Vagina (tissue), 2 donors: Measurements from ENCODE around the gene PCYOX1L. TPM values are rescaled to one million over a fixed set of nuclear protein-coding genes. Genes with fewer than 3 reads are reported as not detected.

ENCODE experiments used
- DNase-seq, 2 donors: peaks; one replicate each; pipeline ENCODE4 v3.0.0-alpha.2; 2017; ENCODE audit errors: extremely low spot score in 2 of 2
- H3K27ac ChIP-seq: fragments of 200-600 bp; sonication (generic); one replicate; pipeline ENCODE4 v1.5.1; 2019
- H3K27me3 ChIP-seq: fragments of 200-600 bp; sonication (generic); one replicate; pipeline ENCODE4 v1.5.1; 2019
- H3K36me3 ChIP-seq, 2 donors: fragments of 200-600 bp; sonication (generic); one replicate each; pipeline ENCODE4 v1.5.1; 2017 to 2019
- H3K4me1 ChIP-seq: fragments of 200-600 bp; sonication (generic); one replicate; pipeline ENCODE4 v1.5.1; 2019
- H3K4me3 ChIP-seq, 2 donors: fragments of 200-600 bp; sonication (generic); 1 replicate in 1 of 2; 2 replicates in 1 of 2; pipeline ENCODE4 v1.5.1; 2016 to 2019
- H3K9me3 ChIP-seq: fragments of 200-600 bp; sonication (generic); one replicate; pipeline ENCODE4 v1.5.1; 2019
- POLR2A ChIP-seq, 2 donors: fragments of 450-650 bp; IDR thresholded peaks; one replicate each; pipeline ENCODE4 v1.6.1; 2017; ENCODE audit warnings: antibody characterized with exemption in 2 of 2, mild to moderate bottlenecking in 2 of 2, moderate library complexity in 2 of 2
- POLR2AphosphoS5 ChIP-seq, 2 donors: sonication (generic); formaldehyde crosslinking; IDR thresholded peaks; one replicate each; pipeline ENCODE4 v1.9.0; 2017; ENCODE audit warnings: antibody characterized with exemption in 2 of 2, mild to moderate bottlenecking in 2 of 2, low read depth in 1 of 2; ENCODE audit not compliant: insufficient read depth in 1 of 2
- intact Hi-C: fragments of 100-400 bp; cut with DNase I; formaldehyde crosslinking; loops from one replicate; pipeline ENCODE4 v1.15.1; 2023
- total RNA-seq: library from RNA; depleted of rRNA; stranded (reverse); fragments of >200 nt; gene quantifications from one replicate; pipeline ENCODE4 v1.2.3, GENCODE V29; 2016
- TF ChIP-seq, protein P1 (sequence below), 3 experiments: fragments of 450-650 bp in 2 of 3; fragments of 200-600 bp in 1 of 3; sonication (generic) in 1 of 3; IDR thresholded peaks; one replicate each; pipeline ENCODE4 v1.5.1; 2017 to 2019; ENCODE audit warnings: antibody characterized with exemption in 3 of 3, mild to moderate bottlenecking in 2 of 3, moderate library complexity in 2 of 3

PCYOX1L gene
- total RNA-seq, 1 donor from 2014 or later, result 6.4 TPM

DNA sequence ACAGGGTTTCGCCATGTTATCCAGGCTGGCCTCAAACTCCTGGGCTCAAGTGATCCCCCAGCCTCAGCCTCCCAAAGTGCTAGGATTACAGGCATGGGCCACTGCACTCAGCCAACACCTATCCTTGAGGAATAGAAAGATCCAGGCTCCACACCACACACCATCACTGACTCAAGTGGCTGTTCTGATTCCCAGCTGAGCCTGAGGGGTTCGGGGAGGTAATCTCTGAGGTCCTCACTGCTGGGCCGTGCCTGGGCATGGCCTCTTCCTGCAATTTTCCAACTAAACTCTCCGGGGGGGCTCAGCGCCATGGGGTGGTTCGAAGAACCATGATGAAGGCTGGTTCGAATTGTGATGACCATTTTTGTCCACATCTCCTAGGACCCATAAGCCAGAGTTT, 52.2 kb downstream of the PCYOX1L start:
- peaks cover 57% of the 10 kb centered on the region for H3K4me1 ChIP-seq
- peaks cover 6 to 16% of the 10 kb centered on the region in 2 donors for H3K36me3 ChIP-seq
- intact Hi-C loops, result no loop called here
- TF ChIP-seq, protein P1, sequence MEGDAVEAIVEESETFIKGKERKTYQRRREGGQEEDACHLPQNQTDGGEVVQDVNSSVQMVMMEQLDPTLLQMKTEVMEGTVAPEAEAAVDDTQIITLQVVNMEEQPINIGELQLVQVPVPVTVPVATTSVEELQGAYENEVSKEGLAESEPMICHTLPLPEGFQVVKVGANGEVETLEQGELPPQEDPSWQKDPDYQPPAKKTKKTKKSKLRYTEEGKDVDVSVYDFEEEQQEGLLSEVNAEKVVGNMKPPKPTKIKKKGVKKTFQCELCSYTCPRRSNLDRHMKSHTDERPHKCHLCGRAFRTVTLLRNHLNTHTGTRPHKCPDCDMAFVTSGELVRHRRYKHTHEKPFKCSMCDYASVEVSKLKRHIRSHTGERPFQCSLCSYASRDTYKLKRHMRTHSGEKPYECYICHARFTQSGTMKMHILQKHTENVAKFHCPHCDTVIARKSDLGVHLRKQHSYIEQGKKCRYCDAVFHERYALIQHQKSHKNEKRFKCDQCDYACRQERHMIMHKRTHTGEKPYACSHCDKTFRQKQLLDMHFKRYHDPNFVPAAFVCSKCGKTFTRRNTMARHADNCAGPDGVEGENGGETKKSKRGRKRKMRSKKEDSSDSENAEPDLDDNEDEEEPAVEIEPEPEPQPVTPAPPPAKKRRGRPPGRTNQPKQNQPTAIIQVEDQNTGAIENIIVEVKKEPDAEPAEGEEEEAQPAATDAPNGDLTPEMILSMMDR (IDR thresholded peaks at IDR 0.05), result peak in 1 of 3 experiments; percentile 9
- TF ChIP-seq POLR2A (IDR thresholded peaks at IDR 0.05) (no peak), POLR2AphosphoS5 (IDR thresholded peaks at IDR 0.05; ENCODE audit: insufficient read depth in 1 of 2, low read depth in 1 of 2) (no peak)
- peak overlapping the region; percentile 84 for H3K27ac ChIP-seq
- no peaks in the 10 kb centered on the region for H3K9me3 ChIP-seq
- peak overlapping the region; percentile 46 to 57 for H3K4me3 ChIP-seq
- H3K27me3 ChIP-seq, result no peaks in the 10 kb centered on the region
- DNase-seq, result no peak

DNA sequence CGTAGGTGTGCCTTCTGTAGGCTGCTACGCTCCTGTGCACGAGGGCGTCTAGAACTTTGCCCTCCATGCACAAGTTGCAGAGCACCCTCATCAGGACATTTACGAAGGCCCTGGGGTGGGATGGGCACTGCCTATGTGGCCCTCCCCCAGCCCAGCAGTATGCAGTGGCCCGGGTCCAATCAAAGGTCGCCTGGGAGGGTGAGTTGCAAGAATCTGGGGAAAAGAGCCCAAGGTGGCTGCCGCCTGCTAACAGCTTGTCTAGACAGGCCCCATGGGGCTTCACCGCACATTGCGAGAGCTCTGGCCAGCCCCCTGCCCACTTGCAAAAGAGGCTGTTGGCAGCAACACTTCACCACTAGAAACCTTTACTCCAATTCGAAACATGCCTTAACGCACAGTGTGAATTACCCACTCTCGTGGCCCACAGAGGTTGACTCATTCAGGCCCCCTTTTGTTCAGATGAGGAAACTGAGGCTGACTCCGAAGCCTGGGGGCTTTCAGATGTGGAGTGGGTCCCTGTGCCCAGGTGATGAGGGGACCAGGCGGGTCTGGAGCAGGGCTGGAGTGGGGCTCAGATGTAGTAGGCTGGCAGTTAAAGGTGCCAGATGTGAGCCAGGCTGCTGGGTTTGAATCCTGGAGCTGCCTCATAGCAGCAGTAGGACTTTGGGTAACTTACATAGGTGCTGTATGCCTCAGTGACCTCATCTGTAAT, 53.0 kb downstream of the PCYOX1L start:
- H3K36me3 ChIP-seq, result peaks cover 6 to 16% of the 10 kb centered on the region in 2 donors
- peak overlapping the region; percentile 46 to 57 for H3K4me3 ChIP-seq
- TF ChIP-seq, protein P1 (IDR thresholded peaks at IDR 0.05), result no peak
- TF ChIP-seq POLR2AphosphoS5 (IDR thresholded peaks at IDR 0.05; ENCODE audit: insufficient read depth in 1 of 2, low read depth in 1 of 2) (peak in 1 of 2 donors; percentile 84), POLR2A (IDR thresholded peaks at IDR 0.05) (no peak)
- peak overlapping the region; percentile 84 for H3K27ac ChIP-seq
- DNase-seq, result no peak
- H3K9me3 ChIP-seq, result no peaks in the 10 kb centered on the region
- peaks cover 56% of the 10 kb centered on the region for H3K4me1 ChIP-seq
- intact Hi-C loops, result no loop called here
- H3K27me3 ChIP-seq, result no peaks in the 10 kb centered on the region

DNA sequence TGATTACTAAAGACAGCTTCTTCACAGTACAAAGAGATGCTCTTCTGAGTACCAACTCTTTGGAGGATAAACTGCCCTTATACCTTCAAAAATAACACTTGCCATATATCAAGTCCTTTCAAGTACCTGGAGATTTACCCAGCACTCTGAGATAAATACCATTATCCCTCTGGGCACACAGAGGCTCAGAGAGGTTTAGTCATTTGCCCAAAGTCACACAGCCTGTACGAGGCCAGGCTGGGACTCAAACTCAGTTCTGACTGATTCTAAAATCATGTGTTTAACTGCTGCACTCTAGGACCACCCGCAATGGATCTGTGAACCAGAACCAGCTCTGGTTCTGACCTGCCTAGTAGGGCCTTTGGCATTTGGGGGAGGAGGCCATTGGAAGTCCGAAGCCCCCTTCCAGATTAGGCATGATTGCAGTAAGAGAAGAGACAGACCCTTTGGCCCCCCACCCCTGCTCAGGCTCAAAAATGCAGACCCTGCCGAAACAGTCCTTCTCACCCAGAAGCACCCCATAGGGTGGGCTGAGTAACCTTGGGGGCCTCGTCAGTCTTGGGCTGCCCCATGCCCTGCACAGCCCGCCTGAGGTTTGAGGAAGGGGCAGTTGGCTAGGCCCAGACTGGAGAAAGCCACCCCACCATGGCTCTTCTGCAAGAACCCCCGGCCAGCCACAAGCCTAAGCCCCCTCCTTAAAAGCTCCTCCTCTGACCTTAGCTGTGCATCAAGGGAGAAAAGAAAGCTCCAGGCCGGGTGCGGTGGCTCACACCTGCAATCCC, 54.1 kb downstream of the PCYOX1L start:
- Histone ChIP-seq H3K9me3 (no peaks in the 10 kb centered on the region), H3K36me3 (peaks cover 6 to 16% of the 10 kb centered on the region in 2 donors), H3K27me3 (no peaks in the 10 kb centered on the region), H3K27ac (peak overlapping the region; percentile 84), H3K4me3 (peak overlapping the region; percentile 46 to 57), H3K4me1 (peaks cover 62% of the 10 kb centered on the region)
- intact Hi-C loops, result no loop called here
- DNase-seq, result no peak
- TF ChIP-seq POLR2A (IDR thresholded peaks at IDR 0.05), result no peak
- TF ChIP-seq, protein P1 (IDR thresholded peaks at IDR 0.05), result no peak
- peak in 1 of 2 donors; percentile 53 for TF ChIP-seq POLR2AphosphoS5 (IDR thresholded peaks at IDR 0.05; ENCODE audit: insufficient read depth in 1 of 2, low read depth in 1 of 2)

DNA sequence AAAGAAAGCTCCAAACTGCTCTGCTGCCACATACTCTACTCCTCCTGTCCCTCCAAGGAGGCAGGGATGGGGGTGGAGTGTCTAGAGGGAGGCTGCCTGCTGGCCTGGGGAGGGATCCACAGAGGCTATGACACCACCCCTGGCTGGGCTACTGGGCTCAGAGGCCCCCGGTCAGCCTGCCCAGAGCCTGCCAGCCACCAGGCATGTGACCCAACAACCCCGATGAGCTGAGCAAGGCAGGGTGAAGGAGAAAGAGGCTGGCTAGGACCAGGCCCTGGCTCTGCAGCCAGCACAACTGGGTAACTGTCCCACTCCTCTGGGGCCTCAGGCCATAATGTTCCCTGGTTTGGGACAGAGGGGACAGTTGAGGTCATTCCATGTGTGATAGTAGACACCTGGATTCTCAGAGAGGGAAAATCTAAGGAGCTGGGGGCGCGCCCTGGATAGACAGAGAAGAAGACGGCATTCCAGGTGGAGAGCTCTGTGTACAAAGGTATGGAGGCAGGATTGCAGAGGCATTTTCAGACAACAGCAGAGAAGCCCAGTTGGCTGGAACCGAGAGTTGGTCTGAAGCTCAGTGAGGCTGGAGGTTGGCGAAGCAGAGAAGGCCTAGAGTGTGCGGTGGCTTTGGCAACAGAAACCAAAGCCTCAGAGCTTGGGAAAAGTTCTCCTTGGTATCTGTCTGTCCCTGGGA, 55.1 kb downstream of the PCYOX1L start:
- Histone ChIP-seq H3K27me3 (no peaks in the 10 kb centered on the region), H3K27ac (peak overlapping the region; percentile 84), H3K36me3 (peaks cover 6 to 16% of the 10 kb centered on the region in 2 donors), H3K4me3 (peak overlapping the region; percentile 46 to 57), H3K9me3 (no peaks in the 10 kb centered on the region), H3K4me1 (peaks cover 72% of the 10 kb centered on the region)
- TF ChIP-seq POLR2AphosphoS5 (IDR thresholded peaks at IDR 0.05; ENCODE audit: insufficient read depth in 1 of 2, low read depth in 1 of 2), result peak in 1 of 2 donors; percentile 89
- TF ChIP-seq, protein P1 (IDR thresholded peaks at IDR 0.05), result no peak
- DNase-seq, result no peak
- intact Hi-C loops, result no loop called here
